Kidney (tissue), 14 donors: ENCODE measurements around the gene TCF25. TPM values are rescaled to one million over a fixed set of nuclear protein-coding genes. Genes with fewer than 3 reads are reported as not detected.

Source experiments
- DNase-seq, 5 donors: peaks; one replicate each; pipeline ENCODE4 v3.0.0-alpha.2; 2013 to 2020
- FAIRE-seq: peaks from 2 replicates; lab custom pipeline; 2012; peaks lifted over from hg19 to GRCh38; lab: Jason Lieb, UNC
- H3K27ac ChIP-seq, 2 donors: one replicate each; pipeline ENCODE4 v1.7.0; 2013; ENCODE audit warnings: low read depth in 2 of 2, low read length in 2 of 2, inconsistent platforms in 1 of 2
- H3K27me3 ChIP-seq: one replicate; pipeline ENCODE4 v1.7.1; 2013; ENCODE audit warnings: low read length, inconsistent platforms; ENCODE audit not compliant: control insufficient read depth, insufficient read depth
- H3K36me3 ChIP-seq, 3 donors: one replicate each; pipeline versions ENCODE4 v1.7.0 to v1.7.1; 2013; ENCODE audit warnings: low read length in 3 of 3, control low read depth in 1 of 3, inconsistent platforms in 1 of 3; ENCODE audit not compliant: insufficient read depth in 3 of 3, control insufficient read depth in 2 of 3
- H3K4me1 ChIP-seq, 3 donors: one replicate each; pipeline versions ENCODE4 v1.7.0 to v1.7.1; 2013; ENCODE audit warnings: low read length in 3 of 3, inconsistent platforms in 1 of 3, low read depth in 1 of 3; ENCODE audit not compliant: control insufficient read depth in 2 of 3, insufficient read depth in 2 of 3
- H3K4me3 ChIP-seq, 3 donors: one replicate each; pipeline versions ENCODE4 v1.7.0 to v1.8.1; 2013; ENCODE audit warnings: low read length in 3 of 3, control low read depth in 1 of 3, inconsistent platforms in 1 of 3
- H3K9ac ChIP-seq, 3 donors: one replicate each; pipeline versions ENCODE4 v1.7.0 to v1.7.1; 2013; ENCODE audit warnings: low read length in 3 of 3, control low read depth in 1 of 3, inconsistent platforms in 1 of 3
- H3K9me3 ChIP-seq, 3 donors: one replicate each; pipeline versions ENCODE4 v1.7.0 to v1.7.1; 2013; ENCODE audit warnings: low read length in 3 of 3, control low read depth in 1 of 3, inconsistent platforms in 1 of 3; ENCODE audit not compliant: control insufficient read depth in 2 of 3, insufficient read depth in 1 of 3
- CTCF ChIP-seq: IDR thresholded peaks from 3 replicates; pipeline ENCODE4 v1.5.1; 2012; ENCODE audit warnings: mild to moderate bottlenecking, moderate library complexity, borderline replicate concordance; ENCODE audit not compliant: insufficient read depth; ENCODE audit errors: extremely low read depth
- intact Hi-C: fragments of 100-400 bp; cut with DNase I; formaldehyde crosslinking; loops from one replicate; pipeline ENCODE4 v1.11.1; 2022
- polyA plus RNA-seq: library from polyadenylated mRNA; stranded (reverse); fragments of 350-450 nt; fragmentation: Illumina TruSeq; extraction: RNeasy Lipid Tissue Mini Kit (QIAGEN cat#74804); gene quantifications from one replicate; pipeline ENCODE4 v1.2.3, GENCODE V29; 2014; ENCODE audit warnings: low read depth, low replicate concordance; ENCODE audit not compliant: insufficient read depth
- total RNA-seq: library from RNA; stranded (reverse); fragmentation: NEBNext Ultra II Directional; extraction: Animal tissue kit (Norgen Biotek cat#: 25700); gene quantifications from one replicate; pipeline ENCODE4 v1.2.1, GENCODE V29; 2021
- donor health status: control.
- donor health status: control.
- donor health status: control.
- donor health status: control.
- donor health status: control.
- donor health status: DM: yes; HTN: yes; CAD: no.
- donor health status: Normal renal cell carcinoma (clear cell type).

TCF25 gene
- total and polyA plus RNA-seq, 2 donors from 2014 or later = 157 to 209 TPM

GRCh38 chr16:89954462-89954861 lies 81.1 kb downstream of the TCF25 start:
- FAIRE-seq (no peak), DNase-seq (no peak)

DNA sequence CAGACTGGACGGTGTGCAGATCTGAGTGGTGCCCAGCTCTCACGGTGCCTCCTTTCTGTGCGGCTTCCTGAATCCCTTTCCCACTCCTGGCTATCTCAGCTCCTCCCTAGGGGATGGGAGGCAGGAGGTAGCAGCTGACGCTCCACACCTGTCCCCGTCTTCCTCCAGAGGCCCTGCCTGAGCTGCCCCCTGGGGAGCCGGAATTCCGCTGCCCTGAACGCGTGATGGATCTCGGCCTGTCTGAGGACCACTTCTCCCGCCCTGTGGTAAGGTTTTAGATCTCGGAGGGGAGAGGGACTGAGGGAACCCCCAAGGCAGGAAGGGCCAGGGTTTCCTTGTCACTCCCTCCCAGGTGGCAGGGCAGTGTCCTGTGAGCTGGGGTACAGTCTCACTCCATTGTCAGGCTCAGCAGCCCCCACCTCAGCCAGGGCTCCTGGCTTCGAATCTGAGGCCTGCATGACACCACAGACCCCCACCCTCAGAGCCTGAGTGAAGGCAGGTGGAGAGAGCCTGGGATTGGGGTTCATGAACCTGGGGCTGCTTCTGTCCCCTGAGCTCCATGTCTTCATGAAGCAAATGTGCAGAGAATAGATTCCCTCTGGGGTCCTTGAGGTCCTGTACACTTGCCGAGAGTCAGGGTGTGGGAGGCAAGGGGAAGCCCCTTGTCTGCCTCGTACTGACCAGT lies 81.8 kb downstream of the TCF25 start:
- FAIRE-seq = no peak
- Histone ChIP-seq H3K4me3 (no peak overlapping the region), H3K9me3 (no peaks in the 10 kb centered on the region), H3K27me3 (no peaks in the 10 kb centered on the region), H3K27ac (no peak overlapping the region), H3K4me1 (no peaks in the 10 kb centered on the region), H3K36me3 (peaks cover 0 to 11% (median 6%) of the 10 kb centered on the region in 3 donors), H3K9ac (no peak overlapping the region)
- TF ChIP-seq CTCF = no peak
- intact Hi-C loops = no loop called here
- DNase-seq = no peak

More at GRCh38 chr16:89954462-89954861, 81.1 kb downstream of the TCF25 start:
- no peak for TF ChIP-seq CTCF
- Histone ChIP-seq H3K9ac (no peak overlapping the region), H3K9me3 (no peaks in the 10 kb centered on the region), H3K36me3 (peaks cover 0 to 11% (median 6%) of the 10 kb centered on the region in 3 donors), H3K4me1 (peaks cover 0 to 3% (median 0%) of the 10 kb centered on the region in 3 donors), H3K27me3 (no peaks in the 10 kb centered on the region), H3K27ac (no peak overlapping the region), H3K4me3 (no peak overlapping the region)
- intact Hi-C loops = no loop called here

DNA sequence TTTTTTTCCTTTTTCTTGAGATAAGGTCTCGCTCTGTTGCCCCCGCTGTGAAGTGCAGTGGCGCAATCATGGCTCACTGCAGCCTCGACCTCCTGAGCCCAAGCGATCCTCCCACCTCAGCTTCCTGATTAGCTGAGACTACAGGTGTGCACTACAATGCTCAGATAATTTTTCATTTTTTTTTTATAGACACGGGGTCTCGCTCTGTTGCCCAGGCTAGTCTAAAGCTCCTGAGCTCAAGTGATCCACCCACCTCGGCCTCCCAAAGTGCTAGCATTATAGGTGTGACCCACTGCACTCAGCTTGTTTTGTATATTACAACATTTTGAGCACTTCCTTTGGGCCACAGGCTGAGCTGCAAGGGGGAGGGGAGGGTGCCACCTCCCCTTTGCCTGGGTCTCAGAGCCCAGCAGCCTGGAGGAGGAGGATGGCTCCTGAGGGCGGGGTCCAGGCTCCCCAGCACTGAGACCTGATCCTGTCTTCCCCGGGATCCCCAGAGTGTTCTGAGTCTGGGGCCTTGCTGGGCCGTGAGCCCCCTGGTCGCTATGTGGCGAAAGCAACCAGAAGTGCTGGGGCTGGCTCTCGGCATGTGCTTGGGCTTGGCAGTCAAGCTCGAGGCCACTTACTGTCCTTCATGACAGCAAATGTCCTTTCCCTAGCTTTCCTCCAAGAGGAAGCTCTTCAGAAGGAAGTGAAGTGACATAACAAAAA lies 83.3 kb downstream of the TCF25 start:
- Histone ChIP-seq H3K27me3 (no peaks in the 10 kb centered on the region), H3K9me3 (no peaks in the 10 kb centered on the region), H3K4me3 (no peak overlapping the region), H3K9ac (no peak overlapping the region), H3K4me1 (no peaks in the 10 kb centered on the region), H3K27ac (no peak overlapping the region), H3K36me3 (peaks cover 0 to 11% (median 7%) of the 10 kb centered on the region in 3 donors)
- TF ChIP-seq CTCF = no peak
- FAIRE-seq = no peak
- DNase-seq = no peak
- intact Hi-C loops = no loop called here
